ENCODE data around the gene SPATA46.

SPATA46 gene

DNA sequence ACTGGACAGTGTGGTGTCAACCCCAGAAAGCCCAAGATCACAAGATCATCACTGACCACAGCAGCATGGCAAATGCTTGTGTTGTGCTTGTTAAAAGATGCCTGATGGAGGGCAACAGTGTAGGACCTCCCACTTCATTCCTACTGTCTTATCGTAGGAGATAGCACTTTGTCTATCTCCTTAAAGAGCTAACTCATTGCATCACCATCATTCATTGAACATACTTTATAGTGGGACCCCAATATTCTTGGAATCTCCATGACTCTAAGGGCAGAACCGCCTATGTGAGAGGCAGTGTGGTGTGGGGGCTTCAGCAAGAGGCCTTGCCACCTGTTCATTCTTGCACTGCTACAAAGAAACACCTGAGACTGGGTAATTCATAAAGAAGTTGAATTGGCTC is 40.3 kb upstream of the SPATA46 start:
- TF ChIP-seq, protein P1, sequence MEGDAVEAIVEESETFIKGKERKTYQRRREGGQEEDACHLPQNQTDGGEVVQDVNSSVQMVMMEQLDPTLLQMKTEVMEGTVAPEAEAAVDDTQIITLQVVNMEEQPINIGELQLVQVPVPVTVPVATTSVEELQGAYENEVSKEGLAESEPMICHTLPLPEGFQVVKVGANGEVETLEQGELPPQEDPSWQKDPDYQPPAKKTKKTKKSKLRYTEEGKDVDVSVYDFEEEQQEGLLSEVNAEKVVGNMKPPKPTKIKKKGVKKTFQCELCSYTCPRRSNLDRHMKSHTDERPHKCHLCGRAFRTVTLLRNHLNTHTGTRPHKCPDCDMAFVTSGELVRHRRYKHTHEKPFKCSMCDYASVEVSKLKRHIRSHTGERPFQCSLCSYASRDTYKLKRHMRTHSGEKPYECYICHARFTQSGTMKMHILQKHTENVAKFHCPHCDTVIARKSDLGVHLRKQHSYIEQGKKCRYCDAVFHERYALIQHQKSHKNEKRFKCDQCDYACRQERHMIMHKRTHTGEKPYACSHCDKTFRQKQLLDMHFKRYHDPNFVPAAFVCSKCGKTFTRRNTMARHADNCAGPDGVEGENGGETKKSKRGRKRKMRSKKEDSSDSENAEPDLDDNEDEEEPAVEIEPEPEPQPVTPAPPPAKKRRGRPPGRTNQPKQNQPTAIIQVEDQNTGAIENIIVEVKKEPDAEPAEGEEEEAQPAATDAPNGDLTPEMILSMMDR (IDR thresholded peaks at IDR 0.05; ENCODE audit: low read depth, low read length, missing control alignments), result no peak
- no peak for DNase-seq (ENCODE audit: extremely low read depth, low read depth)
- no peak overlapping the region for H3K4me3 ChIP-seq (replicated peaks; ENCODE audit: low read depth, low read length)

DNA sequence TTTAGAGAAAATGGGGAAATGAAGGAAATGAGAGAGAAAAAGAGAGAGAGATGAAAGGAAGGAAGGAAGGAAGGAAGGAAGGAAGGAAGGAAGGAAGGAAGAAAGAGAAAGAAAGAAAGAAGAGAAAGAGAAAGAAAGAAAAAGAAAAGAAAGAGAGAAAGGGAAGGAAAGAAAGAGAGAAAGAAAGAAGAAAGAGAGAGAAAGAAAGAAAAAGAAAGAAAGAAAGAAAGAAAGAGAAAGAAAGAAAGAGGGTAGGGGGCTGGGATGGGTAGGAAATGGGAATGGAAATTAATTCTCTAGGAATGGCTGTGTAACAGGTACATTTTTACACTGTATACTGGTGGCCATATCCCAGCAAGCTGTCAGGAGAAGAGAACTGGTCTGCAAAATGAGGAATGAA is 39.6 kb upstream of the SPATA46 start:
- no peak for DNase-seq (ENCODE audit: extremely low read depth, low read depth)
- H3K4me3 ChIP-seq (replicated peaks; ENCODE audit: low read depth, low read length), result no peak overlapping the region
- TF ChIP-seq, protein P1 (IDR thresholded peaks at IDR 0.05; ENCODE audit: low read depth, low read length, missing control alignments), result no peak

DNA sequence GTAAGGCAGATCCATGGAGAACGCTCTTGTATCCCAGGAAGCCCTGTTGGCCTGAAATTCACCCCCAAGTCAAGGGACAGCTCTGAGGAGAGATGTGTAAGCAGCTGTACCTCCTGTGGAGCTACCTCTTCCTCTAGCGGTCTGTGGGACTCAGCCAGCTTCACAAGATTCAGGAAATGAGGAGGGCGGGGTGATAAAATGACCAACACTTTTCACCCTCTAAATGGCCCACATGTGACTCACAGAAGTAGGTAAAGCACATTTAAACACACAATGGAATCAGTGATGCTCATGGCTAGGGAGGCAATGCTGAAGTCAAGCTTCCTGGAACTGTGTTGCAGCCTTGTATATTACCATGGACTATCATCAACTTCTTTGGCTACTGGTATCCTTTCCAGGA is 35.3 kb upstream of the SPATA46 start, which contains the start of gene SH2D1B:
SH2D1B (minus strand) TSS at position 135 of the 400 bp plus-strand sequence; CDS start at position 15, 120 bp downstream.
- DNase-seq (ENCODE audit: extremely low read depth, low read depth), result no peak
- TF ChIP-seq, protein P1 (IDR thresholded peaks at IDR 0.05; ENCODE audit: low read depth, low read length, missing control alignments), result no peak
- no peak within 1 kb of the TSS for H3K4me3 ChIP-seq (replicated peaks; ENCODE audit: low read depth, low read length)

DNA sequence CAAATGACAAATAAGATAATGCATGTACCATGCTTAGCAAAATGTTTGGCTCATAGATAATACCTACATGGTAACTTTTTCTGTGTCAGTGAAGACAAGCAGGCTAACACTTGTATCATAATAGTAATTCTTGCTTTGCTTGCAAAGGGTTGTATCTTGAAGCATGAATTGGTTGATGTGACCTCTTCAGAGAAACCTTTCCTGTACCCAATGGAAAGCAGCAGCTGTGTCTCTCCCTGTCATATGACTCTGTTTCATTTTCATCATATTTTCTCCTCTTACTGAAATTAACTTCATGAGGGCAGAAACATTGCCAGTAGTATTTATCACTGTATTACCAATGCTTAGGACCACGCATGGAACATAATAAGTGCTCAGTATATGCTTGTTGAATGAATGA is 30.9 kb upstream of the SPATA46 start:
- TF ChIP-seq, protein P1 (IDR thresholded peaks at IDR 0.05; ENCODE audit: low read depth, low read length, missing control alignments), result no peak
- no peak for DNase-seq (ENCODE audit: extremely low read depth, low read depth)
- no peak overlapping the region for H3K4me3 ChIP-seq (replicated peaks; ENCODE audit: low read depth, low read length)

DNA sequence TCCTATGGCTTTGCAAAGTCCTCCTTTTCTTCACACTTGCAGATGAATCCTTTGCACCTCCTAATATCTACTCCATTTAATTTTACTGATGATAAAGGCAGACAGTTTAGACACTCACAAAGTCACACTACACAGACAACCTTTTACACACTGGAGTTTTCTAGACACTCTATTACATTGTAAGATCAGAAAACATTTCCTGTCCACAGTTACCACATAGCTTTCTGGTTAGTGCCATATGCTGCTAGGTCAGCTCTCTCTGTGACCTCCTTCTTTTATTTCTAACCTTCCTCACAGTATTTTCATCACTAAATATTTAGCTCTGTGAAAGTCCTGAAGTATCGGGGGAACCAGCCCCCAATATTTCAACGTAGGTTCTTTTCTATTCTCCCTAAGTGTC is 30.2 kb upstream of the SPATA46 start:
- no peak overlapping the region for H3K4me3 ChIP-seq (replicated peaks; ENCODE audit: low read depth, low read length)
- DNase-seq (ENCODE audit: extremely low read depth, low read depth), result no peak
- TF ChIP-seq, protein P1 (IDR thresholded peaks at IDR 0.05; ENCODE audit: low read depth, low read length, missing control alignments), result no peak

DNA sequence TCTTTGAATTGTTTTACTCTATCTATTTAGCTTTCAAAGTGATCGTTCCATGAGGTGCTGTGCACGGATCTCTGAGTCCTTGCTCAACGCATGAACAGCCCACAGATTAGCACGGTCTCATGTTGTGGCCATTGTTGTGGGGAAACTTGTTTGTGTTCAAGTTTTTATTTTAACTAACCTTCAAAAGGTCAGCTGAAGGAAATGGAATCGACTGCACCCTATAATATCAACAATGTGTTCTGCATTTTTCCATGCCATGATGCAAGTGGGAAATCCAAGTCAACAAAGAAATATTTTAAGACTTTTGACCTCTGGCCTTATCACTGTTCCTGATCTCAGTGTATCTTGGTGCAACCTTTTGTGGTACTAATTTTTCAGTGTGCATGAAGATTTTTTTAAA is 29.1 kb upstream of the SPATA46 start:
- H3K4me3 ChIP-seq (replicated peaks; ENCODE audit: low read depth, low read length), result no peak overlapping the region
- TF ChIP-seq, protein P1 (IDR thresholded peaks at IDR 0.05; ENCODE audit: low read depth, low read length, missing control alignments), result no peak
- no peak for DNase-seq (ENCODE audit: extremely low read depth, low read depth)

DNA sequence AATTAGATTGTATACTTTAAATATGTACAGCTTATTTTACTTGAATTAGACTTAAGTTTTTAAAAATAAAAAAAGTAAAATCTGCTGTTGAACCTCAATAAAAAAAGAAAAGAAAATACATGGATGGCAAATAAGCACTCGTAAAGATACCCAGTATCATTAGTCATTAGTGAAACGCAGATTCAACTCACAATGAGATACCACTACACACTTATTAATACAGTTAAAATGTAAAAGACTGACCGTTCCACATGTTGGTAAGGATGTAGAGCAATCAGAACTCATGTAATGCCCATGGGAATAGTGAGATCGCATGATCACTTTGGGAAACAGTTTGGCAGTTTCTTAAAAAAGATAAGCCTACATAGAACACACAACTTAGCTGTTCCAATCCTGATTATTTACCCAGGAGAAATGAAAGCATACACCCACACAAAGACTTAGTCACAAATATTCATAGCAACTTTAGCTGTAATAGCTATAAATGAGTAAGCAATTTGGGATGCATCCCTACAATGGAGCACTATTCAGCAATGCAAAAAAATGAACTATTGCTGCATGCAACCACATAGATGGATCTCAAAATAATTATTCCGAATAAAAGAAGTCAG is 28.0 kb upstream of the SPATA46 start:
- no peak for DNase-seq (ENCODE audit: extremely low read depth, low read depth)
- TF ChIP-seq, protein P1 (IDR thresholded peaks at IDR 0.05; ENCODE audit: low read depth, low read length, missing control alignments), result no peak
- no peak overlapping the region for H3K4me3 ChIP-seq (replicated peaks; ENCODE audit: low read depth, low read length)

Data from HFF-Myc (cell line).